ENCODE data around the gene ARPC1B. TPM values are rescaled to one million over a fixed set of nuclear protein-coding genes. Genes with fewer than 3 reads are reported as not detected.

Gene ARPC1B
- total RNA-seq, 1 donor from 2014 or later: 300 TPM

DNA sequence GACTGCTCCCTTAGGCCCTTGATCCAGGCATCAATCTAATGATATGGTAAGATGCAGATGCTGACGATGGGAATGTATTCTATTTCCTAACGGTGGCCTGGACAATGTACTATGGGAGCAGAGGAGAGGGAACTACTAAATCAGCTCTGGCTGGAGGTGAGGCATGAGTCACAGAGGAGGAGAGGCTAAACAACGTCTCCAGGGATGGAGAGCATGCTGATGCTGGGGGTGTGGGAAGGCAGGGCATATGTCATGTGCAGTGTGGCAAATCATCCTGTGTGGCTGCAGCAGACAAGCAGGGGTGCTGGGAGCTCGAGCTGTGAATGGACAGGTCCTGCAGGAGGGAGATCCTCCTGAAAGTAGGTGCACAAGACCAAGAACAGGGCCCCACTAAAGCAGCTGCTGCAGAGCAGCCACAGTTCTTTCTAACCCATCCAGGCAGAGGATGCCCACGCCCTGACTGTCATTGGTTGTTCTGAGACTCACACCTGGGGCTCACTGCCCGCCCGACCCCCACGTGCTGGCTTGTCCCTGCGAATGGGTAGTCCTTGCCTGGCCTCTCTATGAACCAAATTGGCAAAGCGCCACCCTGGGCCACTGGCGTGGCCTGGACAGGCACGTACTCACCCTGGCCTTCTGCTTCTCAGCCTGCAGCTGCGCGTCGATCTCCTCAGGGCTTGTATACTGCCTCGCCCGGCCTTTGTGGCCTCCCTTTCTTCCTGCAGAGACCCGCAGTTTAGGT, 29.9 kb downstream of the ARPC1B start:
- H3K4me3 Mint-ChIP-seq: no peak overlapping the region
- TF ChIP-seq, protein P1, sequence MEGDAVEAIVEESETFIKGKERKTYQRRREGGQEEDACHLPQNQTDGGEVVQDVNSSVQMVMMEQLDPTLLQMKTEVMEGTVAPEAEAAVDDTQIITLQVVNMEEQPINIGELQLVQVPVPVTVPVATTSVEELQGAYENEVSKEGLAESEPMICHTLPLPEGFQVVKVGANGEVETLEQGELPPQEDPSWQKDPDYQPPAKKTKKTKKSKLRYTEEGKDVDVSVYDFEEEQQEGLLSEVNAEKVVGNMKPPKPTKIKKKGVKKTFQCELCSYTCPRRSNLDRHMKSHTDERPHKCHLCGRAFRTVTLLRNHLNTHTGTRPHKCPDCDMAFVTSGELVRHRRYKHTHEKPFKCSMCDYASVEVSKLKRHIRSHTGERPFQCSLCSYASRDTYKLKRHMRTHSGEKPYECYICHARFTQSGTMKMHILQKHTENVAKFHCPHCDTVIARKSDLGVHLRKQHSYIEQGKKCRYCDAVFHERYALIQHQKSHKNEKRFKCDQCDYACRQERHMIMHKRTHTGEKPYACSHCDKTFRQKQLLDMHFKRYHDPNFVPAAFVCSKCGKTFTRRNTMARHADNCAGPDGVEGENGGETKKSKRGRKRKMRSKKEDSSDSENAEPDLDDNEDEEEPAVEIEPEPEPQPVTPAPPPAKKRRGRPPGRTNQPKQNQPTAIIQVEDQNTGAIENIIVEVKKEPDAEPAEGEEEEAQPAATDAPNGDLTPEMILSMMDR (IDR thresholded peaks at IDR 0.05): no peak
- H3K9me3 Mint-ChIP-seq: no peaks in the 10 kb centered on the region
- no peak overlapping the region for H3K27ac Mint-ChIP-seq
- ATAC-seq (ENCODE audit: low read depth) (no peak), DNase-seq (no peak)
- intact Hi-C loops (cut with micrococcal nuclease): loop anchor here (10.0 kb wide), 1 partner anchor 260 kb away; the partner anchor contains the start of gene SMURF1
- H3K4me1 Mint-ChIP-seq: peaks cover 43% of the 10 kb centered on the region
- H3K36me3 Mint-ChIP-seq (ENCODE audit: low read depth): peaks cover 61% of the 10 kb centered on the region
- H3K27me3 Mint-ChIP-seq: no peaks in the 10 kb centered on the region
- ChIA-PET CTCF (no interaction called here), POLR2A (interaction anchor here (0.7 to 1.7 kb wide), 3 partner anchors 11 to 33 kb away, joined by 3 to 6 read pairs (median 6); partner anchors contain the start of gene ARPC1B)

DNA sequence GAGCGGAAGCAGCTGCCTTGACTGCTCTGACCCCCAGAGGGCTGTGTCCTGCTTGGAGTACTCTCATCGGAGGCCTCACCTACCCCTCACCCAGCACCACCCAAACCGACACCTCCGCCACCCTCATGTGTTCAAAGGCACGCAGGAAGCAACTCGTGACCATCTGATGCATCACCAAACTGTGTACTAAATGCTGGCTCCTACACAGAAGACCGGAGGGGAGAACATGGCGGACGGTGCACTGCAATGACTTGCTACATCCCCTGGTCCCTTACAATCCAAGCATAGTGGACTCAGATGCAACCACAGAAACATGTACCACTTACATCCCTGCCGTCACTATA, 30.4 kb downstream of the ARPC1B start:
- Mint-ChIP-seq H3K4me1 (peaks cover 47% of the 10 kb centered on the region), H3K36me3 (ENCODE audit: low read depth) (peaks cover 56% of the 10 kb centered on the region), H3K9me3 (no peaks in the 10 kb centered on the region), H3K27ac (no peak overlapping the region), H3K4me3 (no peak overlapping the region), H3K27me3 (no peaks in the 10 kb centered on the region)
- ChIA-PET POLR2A (interaction anchor here (0.7 to 1.7 kb wide), 3 partner anchors 12 to 33 kb away, joined by 3 to 6 read pairs (median 5); no protein-coding TSS in a partner anchor), CTCF (no interaction called here)
- TF ChIP-seq, protein P1 (IDR thresholded peaks at IDR 0.05): no peak
- intact Hi-C loops (cut with micrococcal nuclease): loop anchor here (10.0 kb wide), 1 partner anchor 260 kb away; the partner anchor contains the start of gene SMURF1
- ATAC-seq (ENCODE audit: low read depth) (no peak), DNase-seq (no peak)

DNA sequence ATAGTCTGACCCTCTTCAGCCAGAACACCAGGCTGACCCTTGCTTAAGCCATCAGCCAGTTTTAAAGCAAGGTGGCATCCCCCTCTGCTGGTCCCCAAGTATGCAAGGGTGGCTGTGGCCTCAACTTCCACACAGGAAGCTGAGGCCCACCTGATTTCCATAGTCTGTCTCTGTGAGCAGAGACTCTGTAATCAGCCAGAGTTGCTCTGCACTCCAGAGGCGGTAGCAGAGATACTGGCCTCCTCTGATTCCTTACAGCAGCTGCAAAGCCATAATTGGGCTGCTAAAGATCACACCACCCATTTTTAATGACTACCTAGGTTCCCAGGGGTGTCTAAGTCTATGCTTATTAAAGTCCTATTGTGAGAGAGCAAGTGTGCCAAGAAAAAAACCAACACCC, 32.0 kb downstream of the ARPC1B start:
- intact Hi-C loops (cut with micrococcal nuclease): loop anchor here (10.0 kb wide), 1 partner anchor 262 kb away; the partner anchor contains the start of gene SMURF1
- H3K27ac Mint-ChIP-seq: peak overlapping the region; percentile 18
- TF ChIP-seq, protein P1 (IDR thresholded peaks at IDR 0.05): no peak
- H3K4me3 Mint-ChIP-seq: peak overlapping the region; percentile 100
- no peaks in the 10 kb centered on the region for H3K9me3 Mint-ChIP-seq
- H3K36me3 Mint-ChIP-seq (ENCODE audit: low read depth): peaks cover 53% of the 10 kb centered on the region
- no peaks in the 10 kb centered on the region for H3K27me3 Mint-ChIP-seq
- H3K4me1 Mint-ChIP-seq: peaks cover 57% of the 10 kb centered on the region
- DNase-seq (no peak), ATAC-seq (ENCODE audit: low read depth) (no peak)
- ChIA-PET CTCF (interaction anchor here (1.2 kb wide), 2 partner anchors 41 to 49 kb away, joined by 3 to 7 read pairs; no protein-coding TSS in a partner anchor), POLR2A (interaction anchor here (0.6 to 5.0 kb wide), 7 partner anchors 8 to 1015 kb away, joined by 3 to 189 read pairs (median 10); partner anchors contain the start of gene ARPC1B)

DNA sequence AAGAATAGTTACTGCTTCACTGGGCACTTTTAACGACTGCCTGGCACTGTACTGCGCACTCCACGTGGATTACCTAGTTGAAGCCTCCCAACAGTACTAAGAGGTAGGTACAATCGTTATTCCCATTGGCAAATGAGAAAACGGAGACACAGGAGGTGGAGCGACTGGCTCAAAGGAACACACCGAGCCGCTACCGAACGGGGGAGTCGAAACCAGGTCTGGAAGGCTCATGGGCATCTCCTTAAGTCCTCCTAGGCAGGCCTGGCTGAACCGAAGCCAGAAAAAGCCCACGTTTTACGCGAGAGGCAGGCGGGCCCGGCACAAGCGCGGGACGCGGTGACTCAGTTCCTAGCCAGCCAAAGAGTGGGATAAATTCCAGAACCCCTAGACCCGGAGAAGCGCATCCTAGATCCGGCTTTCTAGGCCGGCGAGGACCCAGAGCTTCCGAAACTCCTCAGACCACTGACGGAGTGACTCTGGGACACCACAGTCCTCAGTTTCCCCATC, 33.4 kb downstream of the ARPC1B start:
- H3K27me3 Mint-ChIP-seq: no peaks in the 10 kb centered on the region
- H3K4me3 Mint-ChIP-seq: peak overlapping the region; percentile 100
- ChIA-PET POLR2A (interaction anchor here (1.0 to 5.0 kb wide), 25 partner anchors 8 to 1094 kb away, joined by 3 to 189 read pairs (median 9); partner anchors contain the start of genes ARPC1A, ARPC1B, ATP5MF and CPSF4), CTCF (interaction anchor here (0.8 to 2.0 kb wide), 5 partner anchors 9 to 43 kb away, joined by 3 to 7 read pairs (median 5); no protein-coding TSS in a partner anchor)
- H3K36me3 Mint-ChIP-seq (ENCODE audit: low read depth): peaks cover 60% of the 10 kb centered on the region
- H3K4me1 Mint-ChIP-seq: peaks cover 57% of the 10 kb centered on the region
- TF ChIP-seq, protein P1 (IDR thresholded peaks at IDR 0.05): no peak
- no peak for ATAC-seq (ENCODE audit: low read depth)
- peak overlapping the region; percentile 99 for H3K27ac Mint-ChIP-seq
- intact Hi-C loops (cut with micrococcal nuclease): loop anchor here (1.0 to 10.0 kb wide), 12 partner anchors 15 to 263 kb away; partner anchors contain the start of genes ARPC1A, ARPC1B, ATP5MF and CPSF4
- no peaks in the 10 kb centered on the region for H3K9me3 Mint-ChIP-seq
- peak; percentile 27 for DNase-seq
